ENCODE data around the gene LPIN2. TPM values are rescaled to one million over a fixed set of nuclear protein-coding genes. Genes with fewer than 3 reads are reported as not detected.
A peak's percentile ranks its signal among the peaks of the same experiment; 100 is the strongest.

The LPIN2 gene
- total and polyA plus RNA-seq, 2 of the 13 experiments (the other 11 are each of a cell fraction or from before 2014, with no cell fraction given), result 46.0 to 119 TPM

- in situ Hi-C loops (cut with HindIII; ENCODE audit: extremely low pct_ligation_motif_present, low pct_unique_long_range_greater_than_20kb), result no loop called here
- H3K4me2 ChIP-seq (ENCODE audit: low read depth, low read length), result peak overlapping the region; percentile 67
- TF ChIP-seq ZNF224 (CRISPR knock-in tag; IDR thresholded peaks at IDR 0.05) (0 out of 2 replicates have a peak, but pooled peaks have one; percentile 43), ZNF550 (CRISPR knock-in tag; IDR thresholded peaks at IDR 0.05; ENCODE audit: borderline replicate concordance) (no peak), ZXDC (CRISPR knock-in tag; IDR thresholded peaks at IDR 0.05) (no peak), ATF6 (CRISPR knock-in tag; conservative IDR thresholded peaks at IDR 0.05) (no peak), CBFB (CRISPR knock-in tag; IDR thresholded peaks at IDR 0.05) (peak; percentile 59; the same call in 1 of the 2 replicates), ETV6 (CRISPR knock-in tag; conservative IDR thresholded peaks at IDR 0.05) (peak; percentile 51; the same call in 1 of the 2 replicates), ZBTB21 (CRISPR knock-in tag; IDR thresholded peaks at IDR 0.05) (peak; percentile 45; the same call in 1 of the 2 replicates), ZFX (CRISPR knock-in tag; IDR thresholded peaks at IDR 0.05; ENCODE audit: low read depth) (peak; percentile 37; the same call in 1 of the 2 replicates), MNT (IDR thresholded peaks at IDR 0.05) (peak; percentile 8; the same call in 1 of the 2 replicates), MEF2D (CRISPR knock-in tag; IDR thresholded peaks at IDR 0.05) (peak; percentile 73; the same call in 1 of the 2 replicates), TEAD3 (CRISPR knock-in tag; optimal IDR thresholded peaks at IDR 0.05; ENCODE audit: borderline replicate concordance) (peak; percentile 91), ZSCAN25 (CRISPR knock-in tag; IDR thresholded peaks at IDR 0.05) (peak; percentile 67), AGO2 (optimal IDR thresholded peaks at IDR 0.05; ENCODE audit: low read depth, low read length) (no peak), ELF1 (CRISPR knock-in tag; IDR thresholded peaks at IDR 0.05) (peak; percentile 51), ZNF17 (CRISPR knock-in tag; IDR thresholded peaks at IDR 0.05) (no peak)
Observed at GRCh38 chr18:2984703-2985261, 28.2 kb downstream of the LPIN2 start.

More at GRCh38 chr18:2984703-2985261, 28.2 kb downstream of the LPIN2 start:
- H4K20me1 ChIP-seq (ENCODE audit: insufficient read depth, low read length), result peaks cover 90% of the 10 kb centered on the region
- no peak overlapping the region for H2AFZ ChIP-seq (ENCODE audit: low read length)
- DNase-seq (ENCODE audit: low spot score) (peak; percentile 96), FAIRE-seq (peak; percentile 96), ATAC-seq (peak; percentile 86)
- no TSS peak for BruUV-seq (replicated peaks)
- POLR2A ChIA-PET, result interaction anchor here (0.7 to 2.7 kb wide), 16 partner anchors 12 to 272 kb away, joined by 3 to 40 read pairs (median 4); no protein-coding TSS in a partner anchor
- peak overlapping the region; percentile 57 for H3K9ac ChIP-seq (ENCODE audit: insufficient read depth, low read depth, low read length)
- intact Hi-C loops (cut with micrococcal nuclease; ENCODE audit: unreplicated experiment), result loop anchor here (1.0 to 2.0 kb wide), 3 partner anchors 52 to 262 kb away; no protein-coding TSS in a partner anchor
- CTCF ChIA-PET (ENCODE audit: low intra/inter-chr PET ratio, low total read pairs), result interaction anchor here (0.9 to 1.3 kb wide), 2 partner anchors 37 to 53 kb away, joined by 3 to 4 read pairs; no protein-coding TSS in a partner anchor
- 5% methylated on average over 2 of the region's 2 CpGs for WGBS (ENCODE audit: low lambda C conversion rate)
- peaks cover 99% of the 10 kb centered on the region for H3K4me1 ChIP-seq (ENCODE audit: insufficient read depth, low read length)
- peaks cover 93% of the 10 kb centered on the region for H3K79me2 ChIP-seq (ENCODE audit: insufficient read depth, low read length)
- H3K27ac ChIP-seq (ENCODE audit: extremely low read length, insufficient read depth, low read length), result peak overlapping the region; percentile 81
- peaks cover 0 to 5% of the 10 kb centered on the region in 2 experiments; a peak in 2 of 5 replicates for H3K36me3 ChIP-seq (replicated peaks in 1 of 2; ENCODE audit: control insufficient read depth in 1 of 2, insufficient read depth in 2 of 2, low read length in 2 of 2)
- no peaks in the 10 kb centered on the region for H3K9me3 ChIP-seq (ENCODE audit: low read length)
- H3K4me3 ChIP-seq (replicated peaks in 1 of 3; ENCODE audit: insufficient read depth in 1 of 3, low read depth in 2 of 3, low read length in 3 of 3), result peak overlapping the region in 2 of 3 experiments; percentile 11 to 30; a peak in 2 of 6 replicates
- no peaks in the 10 kb centered on the region for H3K27me3 ChIP-seq (ENCODE audit: control insufficient read depth in 1 of 2, insufficient read depth in 2 of 2, low read length in 2 of 2)

Measured in HepG2 (cell line).